Mesendoderm (in vitro differentiated cells): ENCODE data around the gene FKBP2.

Source experiments
- DNase-seq: peaks from one replicate; pipeline ENCODE4 v3.0.0; 2013
- H2AK5ac ChIP-seq: 2 replicates; pipeline ENCODE4 v1.6.1; 2013; ENCODE audit warnings: low read length, inconsistent platforms
- H2BK120ac ChIP-seq: 2 replicates; pipeline ENCODE4 v1.6.1; 2013; ENCODE audit warnings: low read depth, mild to moderate bottlenecking, low read length, moderate library complexity, mixed read lengths
- H2BK15ac ChIP-seq: replicated peaks from 2 replicates; pipeline ENCODE4 v1.6.1; 2013; ENCODE audit warnings: low read depth, mild to moderate bottlenecking, moderate library complexity
- H2BK5ac ChIP-seq: 2 replicates; pipeline ENCODE4 v1.6.1; 2013; ENCODE audit warnings: low read length, inconsistent platforms
- H3K18ac ChIP-seq: 2 replicates; pipeline ENCODE4 v1.6.1; 2013; ENCODE audit warnings: mild to moderate bottlenecking, low read length, mixed read lengths
- H3K23ac ChIP-seq: one replicate; pipeline ENCODE4 v1.6.1; 2013; ENCODE audit warnings: low read length
- H3K27ac ChIP-seq: 2 replicates; pipeline ENCODE4 v1.5.1; 2013; ENCODE audit warnings: low read depth, mild to moderate bottlenecking, inconsistent platforms, low read length, moderate library complexity
- H3K27me3 ChIP-seq: 2 replicates; pipeline ENCODE4 v1.6.1; 2013; ENCODE audit warnings: low read length, control low read depth, mild to moderate bottlenecking, inconsistent platforms; ENCODE audit not compliant: insufficient read depth, poor library complexity
- H3K36me3 ChIP-seq: 2 replicates; pipeline ENCODE4 v1.6.1; 2013; ENCODE audit warnings: low read length, inconsistent platforms; ENCODE audit not compliant: control insufficient read depth, insufficient read depth
- H3K4ac ChIP-seq: one replicate; pipeline ENCODE4 v1.6.1; 2013; ENCODE audit warnings: low read depth, mild to moderate bottlenecking, low read length, moderate library complexity
- H3K4me1 ChIP-seq: 2 replicates; pipeline ENCODE4 v1.6.1; 2013; ENCODE audit warnings: low read depth, low read length, inconsistent platforms; ENCODE audit not compliant: control insufficient read depth
- H3K4me2 ChIP-seq: 2 replicates; pipeline ENCODE4 v1.6.1; 2013; ENCODE audit warnings: low read length
- H3K4me3 ChIP-seq: 2 replicates; pipeline ENCODE4 v1.5.1; 2013; ENCODE audit warnings: mild to moderate bottlenecking, low read length
- H3K56ac ChIP-seq: one replicate; pipeline ENCODE4 v1.6.1; 2013; ENCODE audit warnings: low read length
- H3K79me1 ChIP-seq: 2 replicates; pipeline ENCODE4 v1.6.1; 2013; ENCODE audit warnings: low read length, inconsistent platforms
- H3K79me2 ChIP-seq: 2 replicates; pipeline ENCODE4 v1.6.1; 2013; ENCODE audit warnings: mild to moderate bottlenecking, low read length; ENCODE audit not compliant: control insufficient read depth, insufficient read depth
- H3K9ac ChIP-seq: 2 replicates; pipeline ENCODE4 v1.6.1; 2013; ENCODE audit warnings: low read length, inconsistent platforms
- H4K5ac ChIP-seq: one replicate; pipeline ENCODE4 v1.6.1; 2013; ENCODE audit warnings: low read length
- H4K8ac ChIP-seq: one replicate; pipeline ENCODE4 v1.6.1; 2013; ENCODE audit warnings: low read depth, mild to moderate bottlenecking, control low read depth, low read length, moderate library complexity
- WGBS: extraction: QIAGEN DNeasy Blood & Tissue Kit; methylation state at CpG from one replicate; pipeline ENCODE4 v1.1.7; 2013; ENCODE audit warnings: low lambda C conversion rate, missing lambda C conversion rate; ENCODE audit not compliant: insufficient coverage; ENCODE audit errors: extremely low coverage; 5-methylcytosine and 5-hydroxymethylcytosine counted together

The FKBP2 gene

DNA sequence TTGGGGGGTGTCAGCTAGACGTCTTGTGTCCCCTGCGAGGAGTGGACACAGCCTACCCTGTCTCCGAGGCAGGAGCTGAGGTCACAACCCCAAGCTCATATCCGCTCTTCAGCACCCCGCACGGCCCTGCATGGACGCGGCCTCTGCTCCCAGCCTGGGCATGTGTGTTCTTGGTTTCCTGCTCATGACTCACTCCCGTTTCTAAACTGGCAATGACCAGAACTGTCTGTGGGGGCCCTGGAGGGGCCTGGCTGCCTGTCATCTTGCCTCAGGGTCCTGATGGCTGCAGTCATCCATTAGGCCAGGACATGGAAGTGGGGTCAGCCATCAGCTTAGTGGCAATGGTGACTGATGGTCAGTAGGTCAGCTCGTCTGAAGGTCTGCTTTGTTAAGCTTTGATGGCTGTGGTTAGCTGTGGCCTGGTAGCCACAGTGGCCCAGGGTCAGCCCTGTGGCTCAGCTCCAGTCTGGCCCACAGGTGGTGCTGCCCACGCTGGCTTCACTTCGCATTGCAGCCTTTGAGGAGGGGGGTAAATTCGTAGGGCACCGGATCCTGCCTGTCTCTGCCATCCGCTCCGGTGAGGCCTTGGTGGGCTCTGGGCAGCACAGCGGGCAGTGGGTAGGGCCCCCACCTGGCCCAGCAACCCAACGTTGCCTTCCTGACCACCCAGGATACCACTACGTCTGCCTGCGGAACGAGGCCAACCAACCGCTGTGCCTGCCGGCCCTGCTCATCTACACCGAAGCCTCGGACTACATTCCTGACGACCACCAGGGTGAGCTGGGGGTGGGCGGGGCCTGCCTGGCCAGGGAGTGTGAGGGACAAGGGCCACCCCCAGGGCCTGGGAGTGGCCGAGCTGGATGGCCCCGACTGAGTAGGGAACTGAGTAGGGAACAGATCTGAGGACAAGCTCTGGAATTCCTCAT lies 22.4 kb downstream of the FKBP2 start:
- Histone ChIP-seq H3K4me2 (no peak overlapping the region), H2BK120ac (no peak overlapping the region), H3K9ac (no peak overlapping the region), H3K4ac (no peak overlapping the region), H3K79me1 (no peaks in the 10 kb centered on the region), H3K27ac (no peak overlapping the region), H2AK5ac (no peak overlapping the region), H3K23ac (no peak overlapping the region), H2BK5ac (no peak overlapping the region), H3K36me3 (peaks cover 17% of the 10 kb centered on the region), H3K4me3 (no peak overlapping the region), H4K8ac (no peak overlapping the region), H3K79me2 (no peaks in the 10 kb centered on the region), H3K4me1 (peaks cover 1% of the 10 kb centered on the region), H3K18ac (no peak overlapping the region), H3K27me3 (no peaks in the 10 kb centered on the region), H2BK15ac (no peak overlapping the region), H3K56ac (no peak overlapping the region), H4K5ac (no peak overlapping the region)
- no CpG with 5 or more reads among the region's 29 CpGs for WGBS
- peak; percentile 62 for DNase-seq

- Histone ChIP-seq H2BK5ac (no peak overlapping the region), H3K4me3 (no peak overlapping the region)
- no CpG with 5 or more reads among the region's 8 CpGs for WGBS
Measured at GRCh38 chr11:64263947-64264317, 23.0 kb downstream of the FKBP2 start.

DNA sequence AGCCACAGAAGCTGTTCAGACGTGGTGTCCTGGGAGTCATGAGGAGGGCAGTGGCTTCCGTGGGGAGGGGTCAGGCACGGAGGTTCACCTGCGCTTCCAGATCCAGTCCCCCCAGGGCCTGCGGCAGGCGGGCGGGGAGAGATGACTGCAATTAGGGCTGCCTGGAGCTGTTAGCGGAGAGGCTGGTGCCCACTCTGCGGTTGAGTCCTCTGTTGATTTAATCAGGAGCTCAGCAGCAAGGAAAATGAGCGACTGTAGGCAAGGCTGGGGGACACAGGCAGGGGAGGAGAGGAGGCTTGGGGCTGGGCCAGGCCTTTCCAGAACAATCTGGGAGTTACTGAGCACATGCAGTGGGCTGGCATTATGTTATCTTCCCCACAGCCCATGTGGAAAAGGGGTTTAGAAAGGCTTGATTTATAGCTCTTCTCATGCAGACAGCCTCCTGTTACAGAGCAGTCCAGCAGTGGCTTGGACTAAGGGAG lies 23.5 kb downstream of the FKBP2 start:
- Histone ChIP-seq H2BK5ac (no peak overlapping the region), H3K23ac (no peak overlapping the region), H2AK5ac (no peak overlapping the region), H3K4me2 (no peak overlapping the region), H3K79me1 (no peaks in the 10 kb centered on the region), H3K27me3 (no peaks in the 10 kb centered on the region), H3K4me1 (peaks cover 5% of the 10 kb centered on the region), H3K18ac (no peak overlapping the region), H3K27ac (no peak overlapping the region), H3K79me2 (no peaks in the 10 kb centered on the region), H3K4ac (no peak overlapping the region), H2BK120ac (no peak overlapping the region), H4K8ac (no peak overlapping the region), H3K36me3 (peaks cover 14% of the 10 kb centered on the region), H3K4me3 (no peak overlapping the region), H4K5ac (no peak overlapping the region), H3K9ac (no peak overlapping the region), H2BK15ac (no peak overlapping the region), H3K56ac (no peak overlapping the region)
- no CpG with 5 or more reads among the region's 10 CpGs for WGBS
- DNase-seq = no peak

More at GRCh38 chr11:64263947-64264317, 23.0 kb downstream of the FKBP2 start:
- Histone ChIP-seq H2BK120ac (no peak overlapping the region), H3K36me3 (peaks cover 14% of the 10 kb centered on the region), H3K4ac (no peak overlapping the region), H4K8ac (no peak overlapping the region), H3K79me1 (no peaks in the 10 kb centered on the region), H3K27ac (no peak overlapping the region), H3K18ac (no peak overlapping the region), H2AK5ac (no peak overlapping the region), H3K56ac (no peak overlapping the region), H3K23ac (no peak overlapping the region), H3K27me3 (no peaks in the 10 kb centered on the region), H4K5ac (no peak overlapping the region), H3K79me2 (no peaks in the 10 kb centered on the region), H3K9ac (no peak overlapping the region), H3K4me2 (no peak overlapping the region), H2BK15ac (no peak overlapping the region), H3K4me1 (peaks cover 5% of the 10 kb centered on the region)
- no peak for DNase-seq

DNA sequence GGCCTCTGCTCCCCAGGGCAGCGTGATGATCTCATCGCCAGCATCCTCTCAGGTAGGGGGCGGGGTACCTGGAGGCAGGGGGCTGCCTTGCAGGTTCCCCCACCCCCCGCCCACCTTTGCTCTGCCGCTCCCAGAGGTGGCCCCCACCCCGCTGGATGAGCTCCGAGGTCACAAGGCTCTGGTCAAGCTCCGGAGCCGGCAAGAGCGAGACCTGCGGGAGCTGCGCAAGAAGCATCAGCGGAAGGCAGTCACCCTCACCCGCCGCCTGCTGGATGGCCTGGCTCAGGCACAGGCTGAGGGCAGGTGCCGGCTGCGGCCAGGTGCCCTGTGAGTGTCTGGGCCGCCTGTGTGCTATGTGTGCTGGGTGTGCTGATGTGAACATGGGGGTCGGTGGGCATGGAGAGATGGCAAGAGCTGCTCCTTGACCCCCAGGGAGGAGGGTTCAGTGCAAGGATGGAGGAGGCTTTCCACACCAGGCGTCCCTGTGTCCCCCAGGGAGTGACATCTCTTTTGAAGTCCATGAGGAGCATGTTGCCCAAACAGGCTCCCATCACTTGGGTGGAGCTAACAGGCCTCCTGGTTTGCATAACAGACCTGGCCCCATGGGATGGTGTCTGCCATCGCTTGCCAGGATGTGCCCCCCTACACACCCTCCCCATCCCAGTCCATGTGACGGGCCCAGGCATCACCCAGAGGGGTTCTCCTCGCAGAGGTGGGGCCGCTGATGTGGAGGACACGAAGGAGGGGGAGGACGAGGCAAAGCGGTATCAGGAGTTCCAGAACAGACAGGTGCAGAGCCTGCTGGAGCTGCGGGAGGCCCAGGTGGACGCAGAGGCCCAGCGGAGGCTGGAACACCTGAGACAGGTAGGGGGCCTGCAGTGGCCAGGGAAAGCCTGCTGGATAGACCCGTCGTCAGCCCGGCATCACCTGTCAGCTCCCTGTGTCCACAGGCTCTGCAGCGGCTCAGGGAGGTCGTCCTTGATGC lies 24.6 kb downstream of the FKBP2 start:
- DNase-seq = no peak
- Histone ChIP-seq H4K8ac (no peak overlapping the region), H3K4ac (no peak overlapping the region), H3K27me3 (no peaks in the 10 kb centered on the region), H2BK15ac (no peak overlapping the region), H3K56ac (no peak overlapping the region), H3K4me3 (no peak overlapping the region), H3K18ac (no peak overlapping the region), H2AK5ac (no peak overlapping the region), H3K27ac (no peak overlapping the region), H3K4me1 (peaks cover 5% of the 10 kb centered on the region), H2BK120ac (no peak overlapping the region), H3K36me3 (peaks cover 14% of the 10 kb centered on the region), H3K79me1 (no peaks in the 10 kb centered on the region), H3K9ac (no peak overlapping the region), H4K5ac (no peak overlapping the region), H3K23ac (no peak overlapping the region), H2BK5ac (no peak overlapping the region), H3K79me2 (no peaks in the 10 kb centered on the region), H3K4me2 (no peak overlapping the region)
- no CpG with 5 or more reads among the region's 35 CpGs for WGBS

GRCh38 chr11:64266339-64266738 lies 25.4 kb downstream of the FKBP2 start:
- no peak overlapping the region for H3K56ac ChIP-seq
- no peak overlapping the region for H2AK5ac ChIP-seq
- no peak overlapping the region for H3K18ac ChIP-seq
- H3K4me2 ChIP-seq = no peak overlapping the region
- H2BK120ac ChIP-seq = no peak overlapping the region
- no CpG with 5 or more reads among the region's 15 CpGs for WGBS
- no peak overlapping the region for H3K4me3 ChIP-seq
- H3K27me3 ChIP-seq = no peaks in the 10 kb centered on the region
- no peak overlapping the region for H3K9ac ChIP-seq
- no peak for DNase-seq
- H3K79me1 ChIP-seq = no peaks in the 10 kb centered on the region
- H4K5ac ChIP-seq = no peak overlapping the region
- H3K36me3 ChIP-seq = peaks cover 11% of the 10 kb centered on the region
- H3K79me2 ChIP-seq = no peaks in the 10 kb centered on the region
- no peak overlapping the region for H3K23ac ChIP-seq
- H3K4me1 ChIP-seq = peaks cover 5% of the 10 kb centered on the region
- no peak overlapping the region for H3K27ac ChIP-seq
- no peak overlapping the region for H2BK15ac ChIP-seq
- no peak overlapping the region for H3K4ac ChIP-seq
- no peak overlapping the region for H4K8ac ChIP-seq
- no peak overlapping the region for H2BK5ac ChIP-seq
